IMR-90 (cell line): ENCODE measurements around the gene RAB3GAP2. TPM values are rescaled to one million over a fixed set of nuclear protein-coding genes. Genes with fewer than 3 reads are reported as not detected.

ENCODE experiments used
- ATAC-seq: fragments of 200-7000 bp; cut with Tn5 transposase; 2 replicates; pipeline ENCODE4 v1.9.1; 2020; ENCODE audit warnings: low read depth, mild to moderate bottlenecking, moderate library complexity
- BruUV-seq: library from RNA; stranded (reverse); fragments of 400-500 nt; replicated peaks from 2 replicates; lab custom pipeline; 2021; lab: Mats Ljungman, UMichigan
- CTCF ChIA-PET: fragments of 300-600 bp; formaldehyde crosslinking; extraction: SDS; loops from one replicate; lab custom pipeline; 2021; ENCODE audit warnings: antibody characterized with exemption; lab: Yijun Ruan, JAX
- POLR2A ChIA-PET: fragments of 300-600 bp; sonication (Branson Sonifier 250); formaldehyde crosslinking; loops from one replicate; lab custom pipeline; 2022; ENCODE audit warnings: antibody characterized with exemption; ENCODE audit not compliant: unreplicated experiment; lab: Charles Lee
- DNase-seq: peaks from one replicate; pipeline ENCODE4 v3.0.0; 2013
- H2AFZ ChIP-seq: replicated peaks from 2 replicates; pipeline ENCODE3; 2013; ENCODE audit warnings: low read length, mild to moderate bottlenecking; ENCODE audit not compliant: poor library complexity
- H2AK5ac ChIP-seq: 2 replicates; pipeline ENCODE4 v1.6.1; 2013; ENCODE audit warnings: low read depth, low read length, inconsistent platforms
- H2AK9ac ChIP-seq: replicated peaks from 2 replicates; pipeline ENCODE3; 2013; ENCODE audit warnings: mild to moderate bottlenecking, low read depth, low read length, moderate library complexity; ENCODE audit not compliant: poor library complexity
- H2BK120ac ChIP-seq: 2 replicates; pipeline ENCODE4 v1.6.1; 2013; ENCODE audit warnings: low read depth, low read length, inconsistent platforms
- H2BK15ac ChIP-seq: 3 replicates; pipeline ENCODE4 v1.6.1; 2013; ENCODE audit warnings: low read depth, low read length, inconsistent platforms
- H2BK20ac ChIP-seq: 2 replicates; pipeline ENCODE4 v1.6.1; 2013; ENCODE audit warnings: low read depth, mild to moderate bottlenecking, inconsistent platforms, low read length, moderate library complexity
- H2BK5ac ChIP-seq: 2 replicates; pipeline ENCODE4 v1.6.1; 2013; ENCODE audit warnings: mild to moderate bottlenecking, low read depth, low read length, inconsistent platforms; ENCODE audit not compliant: poor library complexity, severe bottlenecking
- H3K14ac ChIP-seq: replicated peaks from 2 replicates; pipeline ENCODE4 v1.6.1; 2013; ENCODE audit warnings: low read depth, low read length, inconsistent platforms
- H3K18ac ChIP-seq: 2 replicates; pipeline ENCODE4 v1.6.1; 2013; ENCODE audit warnings: low read depth, low read length, control low read depth
- H3K23ac ChIP-seq: 2 replicates; pipeline ENCODE4 v1.6.1; 2013; ENCODE audit warnings: low read depth, low read length, inconsistent platforms
- H3K27ac ChIP-seq: 2 replicates; pipeline ENCODE4 v1.5.1; 2013; ENCODE audit warnings: mild to moderate bottlenecking, control low read depth, low read length; ENCODE audit not compliant: insufficient read depth
- H3K27me3 ChIP-seq: 2 replicates; pipeline ENCODE4 v1.6.1; 2013; ENCODE audit warnings: low read length; ENCODE audit not compliant: control insufficient read depth, insufficient read depth
- H3K36me3 ChIP-seq: 2 replicates; pipeline ENCODE4 v1.6.1; 2013; ENCODE audit warnings: low read length, mixed read lengths; ENCODE audit not compliant: control insufficient read depth, insufficient read depth
- H3K4ac ChIP-seq: 2 replicates; pipeline ENCODE4 v1.6.1; 2013; ENCODE audit warnings: low read depth, low read length, inconsistent platforms
- H3K4me1 ChIP-seq: 2 replicates; pipeline ENCODE4 v1.6.1; 2013; ENCODE audit warnings: low read length, mixed read lengths; ENCODE audit not compliant: control insufficient read depth, insufficient read depth
- H3K4me2 ChIP-seq: 2 replicates; pipeline ENCODE4 v1.6.1; 2013; ENCODE audit warnings: low read depth, mild to moderate bottlenecking, control low read depth, low read length, moderate library complexity
- H3K4me3 ChIP-seq: 2 replicates; pipeline ENCODE4 v1.5.1; 2013; ENCODE audit warnings: low read depth, mild to moderate bottlenecking, control low read depth, low read length, moderate library complexity; ENCODE audit not compliant: insufficient read depth
- H3K56ac ChIP-seq: 2 replicates; pipeline ENCODE4 v1.6.1; 2013; ENCODE audit warnings: low read length, inconsistent platforms; ENCODE audit not compliant: insufficient read depth; ENCODE audit errors: extremely low read depth
- H3K79me1 ChIP-seq, 2 experiments: 2 replicates each; pipeline ENCODE4 v1.6.1; 2013; ENCODE audit warnings: low read length in 2 of 2, inconsistent platforms in 1 of 2, low read depth in 1 of 2
- H3K9ac ChIP-seq: 2 replicates; pipeline ENCODE4 v1.6.1; 2013; ENCODE audit warnings: low read depth, low read length, control low read depth
- H3K9me1 ChIP-seq: 2 replicates; pipeline ENCODE4 v1.6.1; 2013; ENCODE audit warnings: low read length, inconsistent platforms; ENCODE audit not compliant: insufficient read depth
- H3K9me3 ChIP-seq: 2 replicates; pipeline ENCODE4 v1.6.1; 2013; ENCODE audit warnings: low read length; ENCODE audit not compliant: control insufficient read depth, insufficient read depth
- H4K20me1 ChIP-seq: 2 replicates; pipeline ENCODE4 v1.6.1; 2013; ENCODE audit warnings: low read length, inconsistent platforms; ENCODE audit not compliant: insufficient read depth
- H4K5ac ChIP-seq: 2 replicates; pipeline ENCODE4 v1.6.1; 2013; ENCODE audit warnings: mild to moderate bottlenecking, low read depth, low read length, control low read depth
- H4K8ac ChIP-seq, 2 experiments: 2 replicates each; pipeline ENCODE4 v1.6.1; 2013; ENCODE audit warnings: low read depth in 2 of 2, low read length in 2 of 2, control low read depth in 1 of 2, inconsistent platforms in 1 of 2
- H4K91ac ChIP-seq: 2 replicates; pipeline ENCODE4 v1.6.1; 2013; ENCODE audit warnings: low read depth, low read length, inconsistent platforms; ENCODE audit not compliant: insufficient read depth
- BHLHE40 ChIP-seq: fragments of 150-350 bp; IDR thresholded peaks from 2 replicates; pipeline ENCODE4 v1.6.1; 2016; ENCODE audit warnings: mild to moderate bottlenecking, low read depth, low read length
- CEBPB ChIP-seq: IDR thresholded peaks from 2 replicates; pipeline ENCODE4 v1.6.1; 2012; ENCODE audit warnings: low read depth, low read length, improper control_type of control experiment
- CHD1 ChIP-seq: IDR thresholded peaks from 2 replicates; pipeline ENCODE4 v1.6.1; 2012; ENCODE audit warnings: low read depth, low read length, improper control_type of control experiment
- CTCF ChIP-seq: conservative IDR thresholded peaks from 2 replicates; pipeline ENCODE4 v1.5.1; 2012; ENCODE audit warnings: mild to moderate bottlenecking, low read depth, low read length, improper control_type of control experiment
- ELK1 ChIP-seq: fragments of 150-350 bp; IDR thresholded peaks from 2 replicates; pipeline ENCODE4 v1.6.1; 2016; ENCODE audit warnings: low read depth, mild to moderate bottlenecking, low read length, moderate library complexity, borderline replicate concordance
- FOS ChIP-seq: fragments of 150-350 bp; IDR thresholded peaks from 2 replicates; pipeline ENCODE4 v1.6.1; 2016; ENCODE audit warnings: low read depth, low read length
- MAFK ChIP-seq: IDR thresholded peaks from 2 replicates; pipeline ENCODE4 v1.6.1; 2012; ENCODE audit warnings: low read depth, low read length, improper control_type of control experiment
- MAZ ChIP-seq: IDR thresholded peaks from 2 replicates; pipeline ENCODE4 v1.6.1; 2012; ENCODE audit warnings: low read depth, mild to moderate bottlenecking, low read length, improper control_type of control experiment, moderate library complexity, borderline replicate concordance
- MXI1 ChIP-seq: IDR thresholded peaks from 2 replicates; pipeline ENCODE4 v1.6.1; 2012; ENCODE audit warnings: low read depth, mild to moderate bottlenecking, low read length, moderate library complexity, borderline replicate concordance
- POLR2A ChIP-seq: IDR thresholded peaks from 2 replicates; pipeline ENCODE4 v1.6.1; 2012; ENCODE audit warnings: mild to moderate bottlenecking, low read depth, low read length
- RAD21 ChIP-seq: IDR thresholded peaks from 2 replicates; pipeline ENCODE4 v1.6.1; 2012; ENCODE audit warnings: low read length, improper control_type of control experiment
- RCOR1 ChIP-seq: IDR thresholded peaks from 2 replicates; pipeline ENCODE4 v1.6.1; 2012; ENCODE audit warnings: mild to moderate bottlenecking, low read length, improper control_type of control experiment; ENCODE audit not compliant: insufficient replicate concordance
- RFX5 ChIP-seq: IDR thresholded peaks from 2 replicates; pipeline ENCODE4 v1.8.0; 2012; ENCODE audit warnings: low read depth, mild to moderate bottlenecking, low read length, moderate library complexity
- SMC3 ChIP-seq: fragments of 150-350 bp; IDR thresholded peaks from 2 replicates; pipeline ENCODE4 v1.6.1; 2016; ENCODE audit warnings: low read depth, mild to moderate bottlenecking, antibody characterized with exemption, low read length, moderate library complexity
- USF2 ChIP-seq: fragments of 150-350 bp; IDR thresholded peaks from 2 replicates; pipeline ENCODE4 v1.6.1; 2017; ENCODE audit warnings: mild to moderate bottlenecking, antibody characterized with exemption, low read length, low read depth
- WGBS, 2 experiments: methylation state at CpG; one replicate each; pipeline versions ENCODE4 v1.1.5 to v1.1.7; 2013; ENCODE audit warnings: missing lambda C conversion rate in 2 of 2; ENCODE audit not compliant: insufficient read length in 1 of 2; ENCODE audit errors: extremely low coverage in 2 of 2; 5-methylcytosine and 5-hydroxymethylcytosine counted together
- dilution Hi-C: fragments of 300-500 bp; cut with HindIII; formaldehyde crosslinking; loops from one replicate; pipeline ENCODE4 v1.14.3; 2018; ENCODE audit warnings: low sequenced_read_pairs; ENCODE audit not compliant: unreplicated experiment
- in situ Hi-C: fragments of 300-500 bp; cut with MboI; formaldehyde crosslinking; loops from 3 replicates; pipeline ENCODE4 v1.14.3; 2019; ENCODE audit warnings: low sequenced_read_pairs, inconsistent platforms, mixed read lengths
- intact Hi-C: fragments of 100-400 bp; cut with micrococcal nuclease; formaldehyde crosslinking; loops from 2 replicates; pipeline ENCODE4 v1.10.0; 2022
- polyA plus RNA-seq, 3 experiments: library from polyadenylated mRNA; depleted of rRNA; stranded (reverse); fragments of >200 nt; gene quantifications; 2 replicates each; pipeline ENCODE4 v1.2.3, GENCODE V29; 2012; ENCODE audit warnings: low replicate concordance in 1 of 3
- total RNA-seq: library from RNA; depleted of rRNA; stranded (reverse); fragments of >200 nt; gene quantifications from 2 replicates; pipeline ENCODE4 v1.2.3, GENCODE V29; 2012

Gene RAB3GAP2
- total and polyA plus RNA-seq, 2 of the 4 experiments (the other 2 are of a cell fraction): 12.3 to 37.8 TPM

- no peak for DNase-seq
- WGBS, 2 experiments: no CpG with 5 or more reads among the region's 9 CpGs
- H2BK15ac ChIP-seq: no peak overlapping the region
- no peak for TF ChIP-seq RAD21
- TF ChIP-seq RFX5: no peak
- TF ChIP-seq FOS: no peak
- TF ChIP-seq CHD1: no peak
- no peak for TF ChIP-seq POLR2A
- TF ChIP-seq RCOR1: no peak
- TF ChIP-seq BHLHE40: no peak
- no peak for TF ChIP-seq MAZ
- TF ChIP-seq MXI1: no peak
- no peak for TF ChIP-seq USF2
- no peak for TF ChIP-seq SMC3
- no peak for TF ChIP-seq CTCF
- no peak for TF ChIP-seq MAFK
- TF ChIP-seq CEBPB: no peak
- no peak for TF ChIP-seq ELK1
Measured at GRCh38 chr1:220137019-220137786, 135.1 kb downstream of the RAB3GAP2 start.

More at GRCh38 chr1:220137019-220137786, 135.1 kb downstream of the RAB3GAP2 start:
- POLR2A ChIA-PET: no interaction called here
- H2AFZ ChIP-seq: no peak overlapping the region
- no peak overlapping the region for H3K27ac ChIP-seq
- no peaks in the 10 kb centered on the region for H3K27me3 ChIP-seq
- no peak overlapping the region for H4K5ac ChIP-seq
- no peak overlapping the region for H3K23ac ChIP-seq
- H2BK120ac ChIP-seq: no peak overlapping the region
- H2AK5ac ChIP-seq: no peak overlapping the region
- no TSS peak for BruUV-seq
- no peaks in the 10 kb centered on the region; the same call in 1 of the 2 replicates for H3K9me1 ChIP-seq
- H4K8ac ChIP-seq: no peak overlapping the region
- H3K36me3 ChIP-seq: peaks cover 32% of the 10 kb centered on the region
- H2BK20ac ChIP-seq: no peak overlapping the region
- no peak overlapping the region for H3K18ac ChIP-seq
- no peak overlapping the region for H4K91ac ChIP-seq
- no peak overlapping the region for H3K4me2 ChIP-seq
- no peak overlapping the region for H3K56ac ChIP-seq
- no peaks in the 10 kb centered on the region for H4K20me1 ChIP-seq
- in situ Hi-C loops: no loop called here
- no peaks in the 10 kb centered on the region for H3K9me3 ChIP-seq
- no peak overlapping the region for H3K14ac ChIP-seq
- no peak for ATAC-seq
- dilution Hi-C loops: no loop called here
- H3K79me1 ChIP-seq: no peaks in the 10 kb centered on the region
- no peak overlapping the region for H3K4me3 ChIP-seq
- no peak overlapping the region for H3K4ac ChIP-seq
- intact Hi-C loops: no loop called here
- no peak overlapping the region for H2AK9ac ChIP-seq
- no peak overlapping the region for H3K9ac ChIP-seq
- no peaks in the 10 kb centered on the region for H3K4me1 ChIP-seq
- no peak overlapping the region for H2BK5ac ChIP-seq
- CTCF ChIA-PET: interaction anchor here (0.5 to 1.0 kb wide), 3 partner anchors 13 to 156 kb away, joined by 3 read pairs; partner anchors contain the start of gene EPRS1
